Glutamatergic neuron (in vitro differentiated cells): ENCODE measurements around the gene MED12L. TPM values are rescaled to one million over a fixed set of nuclear protein-coding genes. Genes with fewer than 3 reads are reported as not detected.
"Not testable (repeated sequence)": the region's sequence is repeated elsewhere in the genome, so short reads cannot be mapped to it uniquely, and the experiment has no call there.

Experiments used
- DNase-seq: peaks from one replicate; pipeline ENCODE4 v3.0.0; 2022
- H3K27ac Mint-ChIP-seq: one replicate; pipeline ENCODE4 v1.8.0; 2020; ENCODE audit warnings: mild to moderate bottlenecking, mixed read lengths, inconsistent platforms; ENCODE audit not compliant: unreplicated experiment
- H3K27me3 Mint-ChIP-seq: one replicate; pipeline ENCODE4 v1.8.0; 2020; ENCODE audit warnings: mild to moderate bottlenecking, moderate library complexity, mixed read lengths, inconsistent platforms; ENCODE audit not compliant: unreplicated experiment
- H3K36me3 Mint-ChIP-seq: one replicate; pipeline ENCODE4 v1.8.0; 2020; ENCODE audit warnings: mild to moderate bottlenecking, mixed read lengths, inconsistent platforms; ENCODE audit not compliant: unreplicated experiment
- H3K4me1 Mint-ChIP-seq: one replicate; pipeline ENCODE4 v1.8.0; 2020; ENCODE audit warnings: mild to moderate bottlenecking, low read depth, mixed read lengths, inconsistent platforms; ENCODE audit not compliant: unreplicated experiment
- H3K4me3 Mint-ChIP-seq: one replicate; pipeline ENCODE4 v1.8.0; 2020; ENCODE audit warnings: mild to moderate bottlenecking, mixed read lengths, inconsistent platforms; ENCODE audit not compliant: unreplicated experiment
- H3K9me3 Mint-ChIP-seq: one replicate; pipeline ENCODE4 v1.8.0; 2020; ENCODE audit warnings: mild to moderate bottlenecking, moderate library complexity, mixed read lengths, inconsistent platforms; ENCODE audit not compliant: unreplicated experiment
- total RNA-seq: library from RNA; stranded (reverse); fragmentation: NEBNext Ultra II Directional; extraction: Animal tissue kit (Norgen Biotek cat#: 25700); gene quantifications from one replicate; pipeline ENCODE4 v1.2.1, GENCODE V29; 2021; ENCODE audit not compliant: unreplicated experiment
- TF ChIP-seq, protein P1 (sequence below): fragments of 200-600 bp; sonication (generic); IDR thresholded peaks from one replicate; pipeline ENCODE4 v1.5.0; 2021; ENCODE audit not compliant: partially characterized antibody, unreplicated experiment

MED12L gene
- total RNA-seq, 1 donor from 2014 or later, result 7.8 TPM

DNA sequence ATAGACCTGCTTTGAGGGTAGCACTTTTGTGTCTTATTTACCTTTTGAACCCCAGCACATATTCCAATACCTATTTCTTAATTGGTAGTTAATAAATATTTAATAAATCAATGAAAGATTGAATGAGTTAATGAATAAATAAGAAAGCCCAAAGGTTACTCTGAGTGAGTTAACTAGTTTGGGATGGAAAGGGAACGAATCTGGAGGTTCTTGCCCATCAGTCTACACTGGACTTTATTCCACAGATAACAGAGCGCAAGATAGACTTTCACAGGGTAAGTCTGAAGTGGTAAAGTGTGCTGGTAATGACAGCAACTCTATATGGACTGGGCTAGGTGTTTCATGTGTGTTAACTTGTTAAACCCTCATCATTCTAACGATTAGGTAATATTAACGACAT, 33.1 kb upstream of the MED12L start:
- no peak for DNase-seq
- Mint-ChIP-seq H3K4me3 (no peak overlapping the region), H3K36me3 (no peaks in the 10 kb centered on the region), H3K4me1 (no peaks in the 10 kb centered on the region), H3K9me3 (no peaks in the 10 kb centered on the region), H3K27ac (no peak overlapping the region), H3K27me3 (no peaks in the 10 kb centered on the region)
- TF ChIP-seq, protein P1, sequence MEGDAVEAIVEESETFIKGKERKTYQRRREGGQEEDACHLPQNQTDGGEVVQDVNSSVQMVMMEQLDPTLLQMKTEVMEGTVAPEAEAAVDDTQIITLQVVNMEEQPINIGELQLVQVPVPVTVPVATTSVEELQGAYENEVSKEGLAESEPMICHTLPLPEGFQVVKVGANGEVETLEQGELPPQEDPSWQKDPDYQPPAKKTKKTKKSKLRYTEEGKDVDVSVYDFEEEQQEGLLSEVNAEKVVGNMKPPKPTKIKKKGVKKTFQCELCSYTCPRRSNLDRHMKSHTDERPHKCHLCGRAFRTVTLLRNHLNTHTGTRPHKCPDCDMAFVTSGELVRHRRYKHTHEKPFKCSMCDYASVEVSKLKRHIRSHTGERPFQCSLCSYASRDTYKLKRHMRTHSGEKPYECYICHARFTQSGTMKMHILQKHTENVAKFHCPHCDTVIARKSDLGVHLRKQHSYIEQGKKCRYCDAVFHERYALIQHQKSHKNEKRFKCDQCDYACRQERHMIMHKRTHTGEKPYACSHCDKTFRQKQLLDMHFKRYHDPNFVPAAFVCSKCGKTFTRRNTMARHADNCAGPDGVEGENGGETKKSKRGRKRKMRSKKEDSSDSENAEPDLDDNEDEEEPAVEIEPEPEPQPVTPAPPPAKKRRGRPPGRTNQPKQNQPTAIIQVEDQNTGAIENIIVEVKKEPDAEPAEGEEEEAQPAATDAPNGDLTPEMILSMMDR, result no peak

DNA sequence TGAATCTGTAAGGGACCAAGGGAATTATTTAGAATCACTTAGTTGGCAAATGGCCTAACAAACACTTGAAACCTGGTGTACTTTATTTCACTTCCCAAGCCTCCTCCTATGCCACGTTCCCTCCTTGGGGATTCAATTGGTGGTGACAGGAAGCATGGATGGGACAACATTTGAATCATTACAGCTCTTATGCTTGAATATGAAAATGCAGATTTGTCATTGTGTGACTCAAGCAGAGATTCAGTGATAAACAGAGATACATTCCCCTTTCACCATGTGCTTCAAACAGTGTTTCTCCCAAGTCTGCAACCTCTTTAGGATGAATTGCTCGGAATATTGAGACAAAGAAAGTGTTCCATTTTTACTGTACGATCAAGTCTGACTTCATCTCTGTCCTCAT, 32.7 kb upstream of the MED12L start:
- DNase-seq, result no peak
- Mint-ChIP-seq H3K4me1 (no peaks in the 10 kb centered on the region), H3K27ac (no peak overlapping the region), H3K36me3 (no peaks in the 10 kb centered on the region), H3K27me3 (no peaks in the 10 kb centered on the region), H3K4me3 (no peak overlapping the region), H3K9me3 (no peaks in the 10 kb centered on the region)
- TF ChIP-seq, protein P1, result no peak

- no peak overlapping the region for H3K27ac Mint-ChIP-seq
- no peak overlapping the region for H3K4me3 Mint-ChIP-seq
- no peak for DNase-seq
- no peaks in the 10 kb centered on the region for H3K9me3 Mint-ChIP-seq
- no peaks in the 10 kb centered on the region for H3K27me3 Mint-ChIP-seq
- TF ChIP-seq, protein P1, result no peak
- H3K36me3 Mint-ChIP-seq, result no peaks in the 10 kb centered on the region
- H3K4me1 Mint-ChIP-seq, result no peaks in the 10 kb centered on the region
Measured at GRCh38 chr3:151058740-151059139, 26.7 kb upstream of the MED12L start.

GRCh38 chr3:151062611-151063010, 22.9 kb upstream of the MED12L start:
- H3K4me1 Mint-ChIP-seq, result no peaks in the 10 kb centered on the region
- H3K27ac Mint-ChIP-seq, result no peak overlapping the region
- no peak for DNase-seq
- H3K27me3 Mint-ChIP-seq, result peaks cover 3% of the 10 kb centered on the region
- no peaks in the 10 kb centered on the region for H3K36me3 Mint-ChIP-seq
- TF ChIP-seq, protein P1, result no peak
- H3K4me3 Mint-ChIP-seq, result no peak overlapping the region
- no peaks in the 10 kb centered on the region for H3K9me3 Mint-ChIP-seq

GRCh38 chr3:151067158-151067557, 18.3 kb upstream of the MED12L start:
- Mint-ChIP-seq H3K4me3 (no peak overlapping the region), H3K36me3 (no peaks in the 10 kb centered on the region), H3K4me1 (no peaks in the 10 kb centered on the region), H3K27me3 (peaks cover 3% of the 10 kb centered on the region), H3K27ac (no peak overlapping the region), H3K9me3 (peaks cover 2% of the 10 kb centered on the region)
- TF ChIP-seq, protein P1, result no peak
- DNase-seq, result no peak

- H3K27ac Mint-ChIP-seq, H3K4me1 Mint-ChIP-seq, H3K9me3 Mint-ChIP-seq, H3K27me3 Mint-ChIP-seq, H3K4me3 Mint-ChIP-seq, DNase-seq, H3K36me3 Mint-ChIP-seq: not testable (repeated sequence)
Measured at GRCh38 chr3:151072842-151073241, 12.6 kb upstream of the MED12L start.
